CD4-positive, alpha-beta T cell treated with Interleukin-6 at 100 ng/mL for 8 hours (primary cell): ENCODE data around the gene MCCC2.
A peak's percentile ranks its signal among the peaks of the same experiment; 100 is the strongest.
"Not testable (repeated sequence)": the region's sequence is repeated elsewhere in the genome, so short reads cannot be mapped to it uniquely, and the experiment has no call there.

Experiments
- DNase-seq: peaks from one replicate; pipeline ENCODE4 v3.0.0-alpha.2; 2020; ENCODE audit warnings: mixed read lengths, low spot score

MCCC2 gene

GRCh38 chr5:71586941-71587765, at the start of gene MCCC2:
MCCC2 (plus strand) TSS chr5:71587340; CDS start chr5:71587426, 86 bp downstream.
- peak; percentile 96 for DNase-seq

- no peak for DNase-seq
Observed at GRCh38 chr5:71537687-71538086, 49.5 kb upstream of the MCCC2 start.

- not testable (repeated sequence) for DNase-seq
Observed at GRCh38 chr5:71550885-71551284, 36.3 kb upstream of the MCCC2 start.

GRCh38 chr5:71551582-71551981, 35.6 kb upstream of the MCCC2 start:
- DNase-seq = not testable (repeated sequence)

- not testable (repeated sequence) for DNase-seq
Observed at GRCh38 chr5:71552026-71552749, 35.0 kb upstream of the MCCC2 start.

- no peak for DNase-seq
Observed at GRCh38 chr5:71563161-71563560, 24.0 kb upstream of the MCCC2 start.

GRCh38 chr5:71564895-71565294, 22.2 kb upstream of the MCCC2 start:
- no peak for DNase-seq

- DNase-seq = no peak
Observed at GRCh38 chr5:71569748-71570509, 17.2 kb upstream of the MCCC2 start.

- not testable (repeated sequence) for DNase-seq
Observed at GRCh38 chr5:71571811-71572210, 15.3 kb upstream of the MCCC2 start.

GRCh38 chr5:71573591-71573990, 13.5 kb upstream of the MCCC2 start:
- no peak for DNase-seq

GRCh38 chr5:71575588-71575987, 11.6 kb upstream of the MCCC2 start:
- DNase-seq = not testable (repeated sequence)

GRCh38 chr5:71576241-71576640, 10.9 kb upstream of the MCCC2 start:
- no peak for DNase-seq

GRCh38 chr5:71577839-71578238, 9.3 kb upstream of the MCCC2 start:
- not testable (repeated sequence) for DNase-seq

GRCh38 chr5:71582945-71583584, 4.1 kb upstream of the MCCC2 start:
- no peak for DNase-seq

GRCh38 chr5:71586052-71586940, 844 bp upstream of the MCCC2 start:
- DNase-seq = no peak

GRCh38 chr5:71587766-71588532, 809 bp downstream of the MCCC2 start:
- DNase-seq = no peak

- DNase-seq = no peak
Observed at GRCh38 chr5:71588533-71588885, 1.4 kb downstream of the MCCC2 start.

- DNase-seq = no peak
Observed at GRCh38 chr5:71589903-71590302, 2.8 kb downstream of the MCCC2 start.

GRCh38 chr5:71591100-71591499, 4.0 kb downstream of the MCCC2 start:
- no peak for DNase-seq

GRCh38 chr5:71596169-71596568, 9.0 kb downstream of the MCCC2 start:
- DNase-seq = no peak
